A549 treated with DMSO at 1 μM for 4 hours (cell line): ENCODE results near the gene THBD. TPM values are rescaled to one million over a fixed set of nuclear protein-coding genes. Genes with fewer than 3 reads are reported as not detected.

Experiments
- total RNA-seq: library from RNA; stranded (reverse); fragments of 200-300 nt; extraction: Qiagen RNA extraction; gene quantifications from 5 replicates; pipeline ENCODE4 v1.2.3, GENCODE V29; 2022; ENCODE audit warnings: low read depth

The THBD gene
- total RNA-seq = 21.5 to 29.2 TPM (median 25.5 TPM) in 5 replicates

GRCh38 chr20:23049201-23050075 is at the start of gene THBD:
THBD (minus strand) TSS chr20:23049672; CDS start chr20:23049504, 168 bp downstream.

GRCh38 chr20:23086056-23086566 is 36.6 kb upstream of the THBD start, which contains the start of gene CD93:
CD93 (minus strand) TSS chr20:23086324; CDS start chr20:23086192, 132 bp downstream.

GRCh38 chr20:23034721-23035671 is 14.5 kb downstream of the THBD start, which contains the start of gene SSTR4:
SSTR4 (plus strand) TSS chr20:23035312; CDS start chr20:23035484, 172 bp downstream.

Other genes with a start within 250 kb of the THBD start
- not detected in 5 replicates for gene SSTR4, start 14.4 kb downstream of the THBD start, total RNA-seq
- gene CD93, start 36.7 kb upstream of the THBD start, total RNA-seq = not detected in 5 replicates